ENCODE measurements around the gene CHCHD4.

Gene CHCHD4

DNA sequence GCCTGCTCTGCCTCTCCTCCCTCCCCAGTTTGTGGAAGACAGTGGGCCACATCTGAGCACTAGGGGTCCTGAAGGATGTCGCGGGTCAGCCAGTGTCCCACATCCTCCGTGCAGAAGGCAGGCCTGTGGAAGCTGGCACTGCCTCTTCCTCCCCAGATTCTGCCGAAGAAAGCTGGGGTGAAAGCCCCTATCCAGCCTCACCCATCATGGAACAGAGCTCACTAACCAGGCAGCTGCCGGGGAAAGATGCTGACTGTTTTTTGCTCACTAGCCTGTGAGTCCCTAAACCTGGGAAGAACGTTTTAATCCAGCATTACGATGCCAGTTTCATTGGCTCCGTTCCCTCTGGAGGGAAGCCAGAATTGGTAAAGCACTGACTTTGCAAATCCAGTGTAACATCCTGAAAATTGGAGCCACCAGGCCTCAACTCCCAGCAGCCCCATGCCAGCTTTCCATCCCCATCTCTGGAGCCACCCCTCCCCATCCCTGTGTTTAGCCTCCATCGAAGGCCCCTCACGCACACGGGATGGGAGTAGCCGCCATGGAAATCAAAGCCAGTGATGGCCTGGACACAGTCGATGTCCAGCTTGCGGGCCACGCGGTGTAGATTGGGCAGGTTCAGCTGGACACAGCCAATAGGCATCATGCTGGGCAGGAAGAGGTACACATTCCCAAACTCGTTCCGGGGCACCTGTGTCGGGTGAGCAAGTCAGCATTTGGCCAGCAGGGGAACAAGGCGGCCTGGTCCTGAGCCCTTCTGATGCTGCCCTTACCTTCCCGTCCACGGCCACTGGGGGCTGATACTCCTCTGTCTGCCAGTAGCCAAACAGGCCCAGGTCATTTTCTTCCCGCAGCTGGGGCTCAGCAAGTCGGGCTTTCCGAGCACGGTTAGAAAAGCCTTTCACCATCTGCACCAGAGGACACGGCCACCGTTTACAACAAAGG, 23.6 kb upstream of the CHCHD4 start:
- no peak for DNase-seq

DNA sequence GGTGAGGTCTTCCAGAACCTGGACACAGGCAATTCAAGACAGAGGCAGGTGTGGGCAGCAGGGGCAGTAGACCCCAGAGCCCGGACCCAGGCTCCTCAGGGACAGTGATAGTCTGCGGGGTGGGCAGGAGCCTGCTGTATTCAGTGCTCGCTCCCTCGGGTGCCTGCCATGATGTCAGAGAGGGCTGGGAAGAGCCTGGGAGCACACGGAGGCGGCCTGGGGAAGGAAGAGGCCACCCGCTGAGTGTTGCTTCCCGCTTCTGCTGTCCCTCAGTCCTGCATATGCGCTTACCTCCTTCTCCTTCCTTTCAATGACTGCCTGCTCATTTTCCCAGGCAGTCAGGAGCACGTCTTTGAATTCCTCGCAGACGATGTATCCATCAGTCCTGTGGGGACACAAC, 22.9 kb upstream of the CHCHD4 start:
- DNase-seq: no peak

DNA sequence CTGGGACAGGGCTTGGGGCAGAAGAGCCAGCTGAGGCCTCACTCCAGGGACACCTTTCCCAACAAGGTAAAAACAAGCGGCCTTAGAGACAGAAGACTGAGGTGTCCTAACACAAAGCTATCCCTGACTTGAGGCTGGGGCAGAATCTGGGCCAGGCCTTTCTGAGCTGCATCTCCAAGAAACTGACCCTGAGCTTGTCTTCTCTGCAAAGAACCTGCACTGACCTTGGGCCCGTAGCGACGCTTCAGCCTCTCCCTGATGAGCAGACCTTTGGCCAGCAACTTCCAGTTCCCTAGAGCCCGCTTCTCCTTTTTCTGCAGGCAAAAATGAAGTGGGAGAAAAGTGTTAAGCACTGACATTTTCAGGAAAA, 22.4 kb upstream of the CHCHD4 start:
- DNase-seq: no peak

DNA sequence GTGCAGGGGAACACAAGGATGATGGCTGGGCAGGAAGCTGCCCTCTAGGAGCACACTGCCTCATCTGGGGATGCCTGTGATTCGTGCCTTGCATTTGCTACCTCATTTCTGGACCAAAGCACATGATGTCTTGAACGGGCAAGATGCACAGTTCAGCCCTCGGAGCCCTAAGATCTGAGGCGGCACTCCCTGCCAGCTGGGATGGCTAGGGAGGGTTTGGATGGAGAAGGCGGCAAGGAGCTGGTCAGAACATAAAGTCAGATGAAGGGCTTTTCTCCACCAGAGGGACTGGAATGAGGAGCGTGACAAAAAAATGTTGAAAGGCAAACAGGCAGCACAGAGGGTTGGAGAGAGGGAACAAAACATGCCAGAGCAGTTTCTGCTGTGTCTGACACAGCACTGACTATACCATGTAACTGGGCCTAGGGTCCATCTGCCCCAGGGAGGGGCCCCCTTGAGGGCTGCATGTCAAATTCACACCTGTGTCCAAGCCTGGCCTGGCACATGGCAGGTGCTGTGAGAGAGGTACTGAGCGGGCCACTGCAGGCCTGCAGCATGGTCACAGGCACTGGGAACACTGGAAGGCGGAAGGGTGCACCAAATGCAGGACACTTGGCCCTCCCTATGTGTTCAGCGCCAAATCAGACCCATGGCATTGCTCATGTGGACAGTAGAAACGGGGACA, 21.9 kb upstream of the CHCHD4 start:
- no peak for DNase-seq

GRCh38 chr3:14145670-14146380, 21.2 kb upstream of the CHCHD4 start:
- no peak for DNase-seq

DNA sequence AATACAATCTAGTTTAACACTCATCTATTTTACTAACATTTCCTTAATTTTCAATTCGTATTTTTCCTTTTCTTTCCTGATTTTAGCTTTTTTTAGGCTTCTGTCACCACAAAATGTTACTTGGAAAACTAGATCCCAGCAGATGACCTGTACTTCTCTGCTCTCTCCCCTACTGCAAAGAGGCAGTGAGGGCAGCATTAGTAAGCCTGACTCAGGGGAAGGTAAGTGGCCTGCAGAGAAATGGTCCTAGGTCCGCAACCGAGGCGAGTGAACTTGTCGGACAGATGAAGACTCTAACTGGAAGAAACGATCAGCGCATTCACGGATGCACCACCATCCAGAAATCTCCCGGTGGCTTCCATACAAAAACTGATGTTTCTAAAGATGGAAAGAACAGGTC, 20.6 kb upstream of the CHCHD4 start:
- no peak for DNase-seq

DNA sequence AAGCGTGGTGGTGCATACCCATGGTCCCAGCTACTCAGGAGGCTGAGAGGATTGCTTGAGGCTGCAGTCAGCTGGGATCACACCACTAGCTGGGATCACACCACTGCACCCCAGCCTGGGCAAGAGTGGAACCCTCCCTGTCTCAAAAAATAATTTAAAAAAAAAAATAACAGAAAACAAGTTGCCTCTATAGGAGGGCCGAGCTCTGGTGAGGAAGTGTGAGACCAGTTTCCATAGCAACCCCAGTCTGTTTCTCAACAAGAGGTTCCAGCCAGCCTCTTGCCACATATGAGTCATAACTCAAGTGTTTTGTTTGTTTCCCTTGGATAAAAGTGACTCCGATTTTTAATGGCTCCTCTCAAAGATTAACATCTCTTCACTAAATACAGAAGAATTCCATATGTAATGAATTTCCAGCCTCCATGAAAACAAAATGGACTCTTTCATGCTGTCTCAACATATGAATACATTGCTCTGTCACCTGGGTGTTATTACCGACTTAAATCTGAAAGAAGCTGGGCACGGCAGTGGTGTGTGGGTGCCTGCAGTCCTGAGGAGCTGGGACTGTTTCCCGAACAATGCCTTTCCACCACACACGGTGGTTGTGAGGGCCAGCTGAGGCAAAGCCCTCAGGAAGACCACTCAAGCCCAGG, 19.9 kb upstream of the CHCHD4 start:
- DNase-seq: peak; percentile 30 to 94

- DNase-seq: peak in 1 of 2 donors; percentile 13
These were observed 18.9 kb upstream of the CHCHD4 start for GRCh38 chr3:14143271-14144225.

GRCh38 chr3:14142567-14143270, 18.0 kb upstream of the CHCHD4 start:
- no peak for DNase-seq

GRCh38 chr3:14141602-14142341, 17.1 kb upstream of the CHCHD4 start:
- no peak for DNase-seq

- DNase-seq: no peak
These were observed 16.5 kb upstream of the CHCHD4 start for GRCh38 chr3:14141144-14141543.

DNA sequence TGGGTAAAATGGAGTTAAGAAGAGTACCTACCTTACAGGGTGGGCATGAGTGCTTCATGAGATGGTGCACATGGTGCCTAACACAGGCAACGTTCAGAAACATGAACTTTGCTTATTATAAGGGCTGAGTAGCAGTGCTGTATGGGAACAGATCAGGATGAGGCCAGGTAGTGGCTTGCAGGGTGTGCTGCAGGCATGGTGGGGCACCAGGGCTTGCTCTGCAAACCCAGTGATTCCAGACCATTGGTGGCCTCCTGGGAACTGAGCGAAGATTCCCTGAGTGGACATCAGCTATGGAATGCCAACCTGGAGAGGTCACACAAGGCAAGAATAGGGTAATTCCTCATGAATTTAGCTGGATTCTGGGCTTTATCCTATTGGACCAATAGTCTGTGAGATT, 16.0 kb upstream of the CHCHD4 start:
- DNase-seq: no peak

DNA sequence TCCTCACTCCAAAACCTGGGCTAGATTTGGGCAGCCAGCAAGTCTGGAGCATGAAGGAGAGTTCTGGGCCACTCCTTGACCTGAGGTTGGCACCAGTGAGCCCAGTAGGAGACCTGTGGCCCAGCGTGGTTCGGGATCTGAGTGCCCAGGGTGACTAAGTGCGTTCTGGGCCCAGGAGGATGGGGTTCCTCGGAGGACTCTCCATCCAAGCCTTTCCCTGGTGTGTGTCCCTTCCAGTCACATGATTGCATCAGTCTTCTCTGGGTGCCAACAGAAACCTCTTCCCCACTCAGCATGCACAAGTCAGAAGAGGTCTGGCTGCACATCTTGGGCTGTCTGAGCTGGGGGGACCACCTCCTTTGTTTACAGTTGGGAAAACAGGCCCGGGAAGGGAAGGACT, 15.1 kb upstream of the CHCHD4 start:
- no peak for DNase-seq

GRCh38 chr3:14138878-14139655, 14.4 kb upstream of the CHCHD4 start:
- no peak for DNase-seq

DNA sequence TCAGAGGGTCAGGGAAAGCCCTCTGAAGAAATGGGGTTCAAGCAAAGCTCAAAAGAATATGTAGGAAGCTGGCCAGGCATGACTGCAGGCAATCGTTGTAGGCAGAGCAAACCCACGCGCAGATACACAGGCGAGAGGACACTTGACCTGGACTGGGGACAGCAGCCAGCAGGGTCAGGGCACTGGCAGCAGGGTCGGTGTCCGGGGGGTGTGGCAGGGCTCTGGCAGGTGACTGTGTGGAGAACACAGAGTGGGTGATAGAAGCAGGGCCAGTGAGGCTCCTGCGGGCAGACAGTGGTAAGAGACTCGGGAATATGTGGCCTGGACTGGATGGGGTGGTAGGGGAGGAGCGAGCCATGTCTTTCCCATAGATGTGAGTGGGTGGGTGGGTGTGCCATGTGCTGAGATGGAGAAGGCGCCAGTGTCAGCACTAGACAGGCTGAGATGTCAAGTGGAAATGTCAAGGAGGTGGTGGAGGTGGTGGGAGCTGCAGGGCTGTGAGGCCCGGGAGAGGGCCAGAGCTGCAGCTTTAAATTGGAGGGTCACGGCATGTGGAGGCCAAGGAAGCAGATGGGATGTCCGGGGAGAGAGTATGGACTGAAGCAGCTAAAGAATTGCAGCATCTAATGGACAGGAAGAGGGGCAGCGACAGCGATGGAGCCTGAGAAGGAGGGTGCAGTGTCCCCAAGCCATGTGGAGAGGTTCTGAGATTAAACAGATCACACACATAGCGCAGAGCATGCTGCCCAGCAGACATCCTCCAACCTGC, 13.6 kb upstream of the CHCHD4 start:
- no peak for DNase-seq

GRCh38 chr3:14137445-14137844, 12.8 kb upstream of the CHCHD4 start:
- no peak for DNase-seq

- DNase-seq: no peak
These were observed 12.3 kb upstream of the CHCHD4 start for GRCh38 chr3:14137004-14137403.

- DNase-seq: no peak
These were observed 10.9 kb upstream of the CHCHD4 start for GRCh38 chr3:14135581-14135980.

- no peak for DNase-seq
These were observed 9.6 kb upstream of the CHCHD4 start for GRCh38 chr3:14134291-14134690.

Measured in bone marrow (tissue), 2 donors.